HEK293 (cell line): ENCODE results near the gene NPAS1.
A peak's percentile ranks its signal among the peaks of the same experiment; 100 is the strongest.

Source experiments
- CTCF ChIA-PET: fragments of 350-600 bp; formaldehyde crosslinking; extraction: SDS; loops from one replicate; lab custom pipeline; 2021; ENCODE audit warnings: antibody characterized with exemption; lab: Yijun Ruan, JAX
- POLR2A ChIA-PET: fragments of 300-600 bp; formaldehyde crosslinking; extraction: SDS; loops from one replicate; lab custom pipeline; 2020; ENCODE audit warnings: antibody characterized with exemption, inconsistent platforms; lab: Yijun Ruan, JAX
- H3K27ac ChIP-seq: fragments of 200-500 bp; sonication (Bioruptor generic); 2 replicates; pipeline ENCODE4 v1.5.1; 2014; ENCODE audit warnings: low read depth, low read length, control low read depth, inconsistent platforms; ENCODE audit errors: extremely low read depth
- H3K36me3 ChIP-seq, 2 experiments: fragments of 200-500 bp in 1 of 2; sonication (Bioruptor generic) in 1 of 2; 1 replicate in 1 of 2; 2 replicates in 1 of 2; pipeline ENCODE4 v1.5.1; 2014 to 2017; ENCODE audit warnings: inconsistent platforms in 2 of 2, low read length in 2 of 2; ENCODE audit not compliant: control insufficient read depth in 2 of 2, insufficient read depth in 1 of 2
- H3K4me1 ChIP-seq: fragments of 200-500 bp; sonication (Bioruptor generic); 2 replicates; pipeline ENCODE4 v1.5.1; 2014; ENCODE audit warnings: mild to moderate bottlenecking, low read length, inconsistent platforms; ENCODE audit not compliant: control insufficient read depth, insufficient read depth
- H3K4me3 ChIP-seq: 2 replicates; pipeline ENCODE4 v1.5.1; 2011; ENCODE audit warnings: low read depth, mild to moderate bottlenecking, control low read depth, low read length, moderate library complexity
- H3K9me3 ChIP-seq: fragments of 200-500 bp; sonication (Bioruptor generic); 2 replicates; pipeline ENCODE4 v1.5.1; 2014; ENCODE audit warnings: low read depth, low read length, inconsistent platforms; ENCODE audit not compliant: control insufficient read depth, insufficient read depth
- BCL11A ChIP-seq: fragments of 450-650 bp; formaldehyde crosslinking; IDR thresholded peaks from 2 replicates; pipeline ENCODE4 v1.5.1; 2016; ENCODE audit warnings: low read depth, missing biosample characterization, missing genetic modification characterization
- CTCF ChIP-seq: fragments of 450-650 bp; formaldehyde crosslinking; IDR thresholded peaks from 2 replicates; pipeline ENCODE4 v1.5.1; 2016; ENCODE audit warnings: missing biosample characterization, missing genetic modification characterization
- ELK4 ChIP-seq: IDR thresholded peaks from 2 replicates; pipeline ENCODE4 v1.6.1; 2011; ENCODE audit warnings: mild to moderate bottlenecking, low read depth, low read length, borderline replicate concordance
- FEZF1 ChIP-seq: fragments of 450-650 bp; formaldehyde crosslinking; IDR thresholded peaks from 2 replicates; pipeline ENCODE4 v1.5.1; 2016; ENCODE audit warnings: missing biosample characterization, missing genetic modification characterization
- IKZF3 ChIP-seq: fragments of 450-650 bp; IDR thresholded peaks from 2 replicates; pipeline ENCODE4 v1.5.0; 2018; ENCODE audit warnings: missing biosample characterization, mild to moderate bottlenecking, missing genetic modification characterization, moderate library complexity
- YY2 ChIP-seq: fragments of 450-650 bp; formaldehyde crosslinking; IDR thresholded peaks from 2 replicates; pipeline ENCODE4 v1.5.1; 2016; ENCODE audit warnings: missing biosample characterization, missing genetic modification characterization
- ZBTB26 ChIP-seq: fragments of 450-650 bp; formaldehyde crosslinking; optimal IDR thresholded peaks from 2 replicates; pipeline ENCODE3; 2016; ENCODE audit warnings: missing biosample characterization, mild to moderate bottlenecking, missing genetic modification characterization
- ZEB2 ChIP-seq: fragments of 450-650 bp; formaldehyde crosslinking; IDR thresholded peaks from 2 replicates; pipeline ENCODE4 v1.5.1; 2016; ENCODE audit warnings: missing biosample characterization, missing genetic modification characterization
- ZNF133 ChIP-seq: fragments of 450-650 bp; formaldehyde crosslinking; IDR thresholded peaks from 2 replicates; pipeline ENCODE4 v1.5.1; 2016; ENCODE audit warnings: missing biosample characterization, missing genetic modification characterization
- ZNF202 ChIP-seq: fragments of 450-650 bp; formaldehyde crosslinking; IDR thresholded peaks from 2 replicates; pipeline ENCODE4 v1.5.1; 2016; ENCODE audit warnings: missing biosample characterization, missing genetic modification characterization, borderline replicate concordance
- ZNF221 ChIP-seq: fragments of 450-650 bp; formaldehyde crosslinking; IDR thresholded peaks from 2 replicates; pipeline ENCODE4 v1.5.1; 2017; ENCODE audit warnings: missing biosample characterization, missing genetic modification characterization, borderline replicate concordance
- ZNF302 ChIP-seq: fragments of 450-650 bp; formaldehyde crosslinking; IDR thresholded peaks from 2 replicates; pipeline ENCODE4 v1.5.1; 2016; ENCODE audit warnings: missing biosample characterization, missing genetic modification characterization, low read depth
- ZNF341 ChIP-seq: fragments of 450-650 bp; formaldehyde crosslinking; IDR thresholded peaks from 2 replicates; pipeline ENCODE4; 2016; ENCODE audit warnings: low read depth, missing biosample characterization, missing genetic modification characterization
- ZNF514 ChIP-seq: fragments of 450-650 bp; formaldehyde crosslinking; IDR thresholded peaks from 2 replicates; pipeline ENCODE4 v1.5.1; 2016; ENCODE audit warnings: missing biosample characterization, missing genetic modification characterization
- ZNF530 ChIP-seq: fragments of 450-650 bp; formaldehyde crosslinking; IDR thresholded peaks from 2 replicates; pipeline ENCODE4 v1.5.1; 2016; ENCODE audit warnings: low read depth, missing biosample characterization, missing genetic modification characterization
- ZNF544 ChIP-seq: fragments of 450-650 bp; formaldehyde crosslinking; IDR thresholded peaks from 2 replicates; pipeline ENCODE4 v1.5.0; 2017; ENCODE audit warnings: missing biosample characterization, missing genetic modification characterization
- ZNF623 ChIP-seq: fragments of 450-650 bp; formaldehyde crosslinking; IDR thresholded peaks from 2 replicates; pipeline ENCODE4 v1.5.1; 2016; ENCODE audit warnings: missing biosample characterization, missing genetic modification characterization
- ZNF776 ChIP-seq: fragments of 450-650 bp; formaldehyde crosslinking; IDR thresholded peaks from 2 replicates; pipeline ENCODE4 v1.5.0; 2017; ENCODE audit warnings: missing biosample characterization, missing genetic modification characterization, borderline replicate concordance
- ZSCAN16 ChIP-seq: fragments of 450-650 bp; formaldehyde crosslinking; IDR thresholded peaks from 2 replicates; pipeline ENCODE4 v1.5.1; 2016; ENCODE audit warnings: missing biosample characterization, missing genetic modification characterization
- TF ChIP-seq, protein P1 (sequence below): fragments of 450-650 bp; formaldehyde crosslinking; IDR thresholded peaks from 2 replicates; pipeline ENCODE4 v1.5.0; 2017; ENCODE audit warnings: missing biosample characterization, missing genetic modification characterization, borderline replicate concordance
- TF ChIP-seq, protein P2 (sequence below): fragments of 450-650 bp; formaldehyde crosslinking; IDR thresholded peaks from 2 replicates; pipeline ENCODE4 v1.5.1; 2016; ENCODE audit warnings: missing biosample characterization, missing genetic modification characterization
- TF ChIP-seq, protein P3 (sequence below): fragments of 450-650 bp; IDR thresholded peaks from 2 replicates; pipeline ENCODE4 v1.5.1; 2018; ENCODE audit warnings: missing biosample characterization, mild to moderate bottlenecking, missing genetic modification characterization
- TF ChIP-seq, protein P4 (sequence below): fragments of 450-650 bp; formaldehyde crosslinking; IDR thresholded peaks from 2 replicates; pipeline ENCODE4 v1.5.1; 2016; ENCODE audit warnings: missing biosample characterization, missing genetic modification characterization
- TF ChIP-seq, protein P5 (sequence below): fragments of 450-650 bp; formaldehyde crosslinking; IDR thresholded peaks from 2 replicates; pipeline ENCODE4 v1.5.1; 2016; ENCODE audit warnings: missing biosample characterization, missing genetic modification characterization

NPAS1 gene

GRCh38 chr19:47036097-47036651, 16.5 kb downstream of the NPAS1 start (continued):
- TF ChIP-seq ZNF530 (tag by site-specific recombination): no peak
- no peak for TF ChIP-seq ZEB2 (tag by site-specific recombination)
- 0 out of 2 replicates have a peak, but pooled peaks have one; percentile 31 for TF ChIP-seq ZSCAN16 (tag by site-specific recombination)
- TF ChIP-seq ZNF202 (tag by site-specific recombination): no peak
- TF ChIP-seq, protein P1, sequence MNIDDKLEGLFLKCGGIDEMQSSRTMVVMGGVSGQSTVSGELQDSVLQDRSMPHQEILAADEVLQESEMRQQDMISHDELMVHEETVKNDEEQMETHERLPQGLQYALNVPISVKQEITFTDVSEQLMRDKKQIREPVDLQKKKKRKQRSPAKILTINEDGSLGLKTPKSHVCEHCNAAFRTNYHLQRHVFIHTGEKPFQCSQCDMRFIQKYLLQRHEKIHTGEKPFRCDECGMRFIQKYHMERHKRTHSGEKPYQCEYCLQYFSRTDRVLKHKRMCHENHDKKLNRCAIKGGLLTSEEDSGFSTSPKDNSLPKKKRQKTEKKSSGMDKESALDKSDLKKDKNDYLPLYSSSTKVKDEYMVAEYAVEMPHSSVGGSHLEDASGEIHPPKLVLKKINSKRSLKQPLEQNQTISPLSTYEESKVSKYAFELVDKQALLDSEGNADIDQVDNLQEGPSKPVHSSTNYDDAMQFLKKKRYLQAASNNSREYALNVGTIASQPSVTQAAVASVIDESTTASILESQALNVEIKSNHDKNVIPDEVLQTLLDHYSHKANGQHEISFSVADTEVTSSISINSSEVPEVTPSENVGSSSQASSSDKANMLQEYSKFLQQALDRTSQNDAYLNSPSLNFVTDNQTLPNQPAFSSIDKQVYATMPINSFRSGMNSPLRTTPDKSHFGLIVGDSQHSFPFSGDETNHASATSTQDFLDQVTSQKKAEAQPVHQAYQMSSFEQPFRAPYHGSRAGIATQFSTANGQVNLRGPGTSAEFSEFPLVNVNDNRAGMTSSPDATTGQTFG (tag by site-specific recombination): no peak
- peak; percentile 93 for TF ChIP-seq FEZF1 (tag by site-specific recombination)
- no peak for TF ChIP-seq ZNF623
- no peak for TF ChIP-seq ZNF302 (tag by site-specific recombination)
- TF ChIP-seq ZNF544 (tag by site-specific recombination): no peak
- TF ChIP-seq ZNF776: no peak
- TF ChIP-seq ZNF341 (tag by site-specific recombination): no peak
- no peak for TF ChIP-seq CTCF
- TF ChIP-seq IKZF3 (tag by site-specific recombination): no peak
- no peak for TF ChIP-seq ZNF221 (tag by site-specific recombination)
- TF ChIP-seq, protein P2, sequence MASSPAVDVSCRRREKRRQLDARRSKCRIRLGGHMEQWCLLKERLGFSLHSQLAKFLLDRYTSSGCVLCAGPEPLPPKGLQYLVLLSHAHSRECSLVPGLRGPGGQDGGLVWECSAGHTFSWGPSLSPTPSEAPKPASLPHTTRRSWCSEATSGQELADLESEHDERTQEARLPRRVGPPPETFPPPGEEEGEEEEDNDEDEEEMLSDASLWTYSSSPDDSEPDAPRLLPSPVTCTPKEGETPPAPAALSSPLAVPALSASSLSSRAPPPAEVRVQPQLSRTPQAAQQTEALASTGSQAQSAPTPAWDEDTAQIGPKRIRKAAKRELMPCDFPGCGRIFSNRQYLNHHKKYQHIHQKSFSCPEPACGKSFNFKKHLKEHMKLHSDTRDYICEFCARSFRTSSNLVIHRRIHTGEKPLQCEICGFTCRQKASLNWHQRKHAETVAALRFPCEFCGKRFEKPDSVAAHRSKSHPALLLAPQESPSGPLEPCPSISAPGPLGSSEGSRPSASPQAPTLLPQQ: no peak
- no peak for TF ChIP-seq ZNF133
- TF ChIP-seq YY2: no peak
- peak; percentile 40 for TF ChIP-seq ZBTB26 (tag by site-specific recombination)

DNA sequence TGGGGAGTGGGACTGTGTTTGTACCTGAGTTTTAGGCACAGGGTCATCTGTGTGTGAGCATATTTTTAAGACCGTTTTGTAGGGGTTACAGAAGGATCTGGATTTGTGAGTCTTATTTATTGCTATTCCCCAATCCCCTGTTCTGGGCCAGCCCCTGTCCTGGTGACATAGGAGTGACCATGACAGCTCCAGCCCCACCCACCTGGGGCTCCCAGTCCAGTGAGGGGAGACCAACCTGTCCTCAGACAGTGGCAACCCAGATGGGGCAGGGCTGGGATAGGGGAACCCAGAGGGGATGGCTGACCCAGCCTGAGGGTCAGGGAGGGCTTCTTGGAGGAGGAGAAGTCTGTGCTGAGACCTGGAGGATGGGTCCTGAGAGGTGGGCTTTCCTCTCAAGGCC, 18.1 kb downstream of the NPAS1 start:
- Histone ChIP-seq H3K36me3 (no peaks in the 10 kb centered on the region; a peak in 1 of 3 replicates), H3K4me1 (peaks cover 17% of the 10 kb centered on the region), H3K4me3 (no peak overlapping the region), H3K27ac (no peak overlapping the region), H3K9me3 (no peaks in the 10 kb centered on the region)
- CTCF ChIA-PET: interaction anchor here (0.5 to 1.4 kb wide), 4 partner anchors 25 to 364 kb away, joined by 3 to 7 read pairs (median 4); no protein-coding TSS in a partner anchor
- POLR2A ChIA-PET: no interaction called here
- no peak for TF ChIP-seq BCL11A
- TF ChIP-seq ELK4: no peak
- TF ChIP-seq ZNF514 (tag by site-specific recombination): no peak
- no peak for TF ChIP-seq ZNF623
- TF ChIP-seq, protein P3, sequence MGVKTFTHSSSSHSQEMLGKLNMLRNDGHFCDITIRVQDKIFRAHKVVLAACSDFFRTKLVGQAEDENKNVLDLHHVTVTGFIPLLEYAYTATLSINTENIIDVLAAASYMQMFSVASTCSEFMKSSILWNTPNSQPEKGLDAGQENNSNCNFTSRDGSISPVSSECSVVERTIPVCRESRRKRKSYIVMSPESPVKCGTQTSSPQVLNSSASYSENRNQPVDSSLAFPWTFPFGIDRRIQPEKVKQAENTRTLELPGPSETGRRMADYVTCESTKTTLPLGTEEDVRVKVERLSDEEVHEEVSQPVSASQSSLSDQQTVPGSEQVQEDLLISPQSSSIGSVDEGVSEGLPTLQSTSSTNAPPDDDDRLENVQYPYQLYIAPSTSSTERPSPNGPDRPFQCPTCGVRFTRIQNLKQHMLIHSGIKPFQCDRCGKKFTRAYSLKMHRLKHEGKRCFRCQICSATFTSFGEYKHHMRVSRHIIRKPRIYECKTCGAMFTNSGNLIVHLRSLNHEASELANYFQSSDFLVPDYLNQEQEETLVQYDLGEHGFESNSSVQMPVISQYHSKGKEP (tag by site-specific recombination): no peak
- TF ChIP-seq, protein P4, sequence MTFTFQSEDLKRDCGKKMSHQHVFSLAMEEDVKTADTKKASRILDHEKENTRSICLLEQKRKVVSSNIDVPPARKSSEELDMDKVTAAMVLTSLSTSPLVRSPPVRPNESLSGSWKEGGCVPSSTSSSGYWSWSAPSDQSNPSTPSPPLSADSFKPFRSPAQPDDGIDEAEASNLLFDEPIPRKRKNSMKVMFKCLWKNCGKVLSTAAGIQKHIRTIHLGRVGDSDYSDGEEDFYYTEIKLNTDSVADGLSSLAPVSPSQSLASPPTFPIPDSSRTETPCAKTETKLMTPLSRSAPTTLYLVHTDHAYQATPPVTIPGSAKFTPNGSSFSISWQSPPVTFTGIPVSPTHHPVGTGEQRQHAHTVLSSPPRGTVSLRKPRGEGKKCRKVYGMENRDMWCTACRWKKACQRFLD (tag by site-specific recombination): no peak
- TF ChIP-seq, protein P5, sequence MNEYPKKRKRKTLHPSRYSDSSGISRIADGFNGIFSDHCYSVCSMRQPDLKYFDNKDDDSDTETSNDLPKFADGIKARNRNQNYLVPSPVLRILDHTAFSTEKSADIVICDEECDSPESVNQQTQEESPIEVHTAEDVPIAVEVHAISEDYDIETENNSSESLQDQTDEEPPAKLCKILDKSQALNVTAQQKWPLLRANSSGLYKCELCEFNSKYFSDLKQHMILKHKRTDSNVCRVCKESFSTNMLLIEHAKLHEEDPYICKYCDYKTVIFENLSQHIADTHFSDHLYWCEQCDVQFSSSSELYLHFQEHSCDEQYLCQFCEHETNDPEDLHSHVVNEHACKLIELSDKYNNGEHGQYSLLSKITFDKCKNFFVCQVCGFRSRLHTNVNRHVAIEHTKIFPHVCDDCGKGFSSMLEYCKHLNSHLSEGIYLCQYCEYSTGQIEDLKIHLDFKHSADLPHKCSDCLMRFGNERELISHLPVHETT (tag by site-specific recombination): no peak
